ENCODE results near the gene SYNE1. TPM values are rescaled to one million over a fixed set of nuclear protein-coding genes. Genes with fewer than 3 reads are reported as not detected.

SYNE1 gene
- total RNA-seq, 1 experiment from 2014 or later = 3.0 TPM

DNA sequence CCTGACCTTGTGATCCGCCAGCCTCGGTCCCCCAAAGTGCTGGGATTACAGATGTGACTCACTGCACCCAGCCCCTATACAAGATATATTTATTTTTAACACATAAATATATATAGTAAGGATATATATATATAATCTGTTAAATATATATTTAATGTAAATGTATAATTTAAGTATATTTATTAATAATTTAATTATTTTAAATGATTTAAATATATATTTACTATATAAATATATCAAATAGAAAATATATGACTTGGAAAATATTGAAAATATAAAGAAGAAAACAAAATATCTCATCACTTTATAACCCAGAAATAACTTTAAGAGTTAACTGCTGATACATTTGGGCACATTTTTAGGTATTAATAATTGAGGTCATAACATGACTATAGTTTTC is 324.7 kb downstream of the SYNE1 start:
- Mint-ChIP-seq H3K27me3 (ENCODE audit: low read depth) (no peaks in the 10 kb centered on the region; the same call in 1 of the 2 replicates), H3K4me1 (peaks cover 6 to 7% of the 10 kb centered on the region in 2 experiments), H3K9me3 (no peaks in the 10 kb centered on the region), H3K4me3 (no peak overlapping the region), H3K27ac (no peak overlapping the region), H3K36me3 (ENCODE audit: insufficient read depth in 1 of 3, low read depth in 3 of 3) (no peaks in the 10 kb centered on the region)
- no peak overlapping the region for H4K5ac ChIP-seq (ENCODE audit: insufficient read length, low read depth, low read length)
- no peak overlapping the region for H2BK12ac ChIP-seq (ENCODE audit: insufficient read length, low read depth, low read length)
- no peak overlapping the region for H4K8ac ChIP-seq (replicated peaks; ENCODE audit: insufficient read length, low read depth, low read length)
- no peak overlapping the region for H3K23ac ChIP-seq (ENCODE audit: insufficient read length, low read depth, low read length)
- no peaks in the 10 kb centered on the region for H3K23me2 ChIP-seq (ENCODE audit: insufficient read length, low read depth, low read length, poor library complexity, severe bottlenecking)
- no peaks in the 10 kb centered on the region for H3K79me2 ChIP-seq (ENCODE audit: insufficient read depth, low read length)
- no peaks in the 10 kb centered on the region for H3K4me1 ChIP-seq (ENCODE audit: insufficient read depth, low read length)
- H4K20me1 ChIP-seq (ENCODE audit: control insufficient read depth, insufficient read depth, insufficient read length) = no peaks in the 10 kb centered on the region
- no peak for DNase-seq
- no peak overlapping the region for H3T11ph ChIP-seq (ENCODE audit: low read length)
- H3K18ac ChIP-seq (ENCODE audit: insufficient read length, low read depth, low read length) = no peak overlapping the region
- no peak overlapping the region for H3K14ac ChIP-seq (ENCODE audit: insufficient read depth, low read length)
- no peak overlapping the region for H3K27ac ChIP-seq (ENCODE audit: insufficient read length, low read depth, low read length)
- H2AK5ac ChIP-seq (ENCODE audit: insufficient read length, low read length) = no peak overlapping the region
- H2BK120ac ChIP-seq (ENCODE audit: low read depth, low read length, poor library complexity, severe bottlenecking) = no peak overlapping the region
- H3K56ac ChIP-seq (ENCODE audit: insufficient read length, low read depth, low read length) = no peak overlapping the region
- TF ChIP-seq, protein P1, sequence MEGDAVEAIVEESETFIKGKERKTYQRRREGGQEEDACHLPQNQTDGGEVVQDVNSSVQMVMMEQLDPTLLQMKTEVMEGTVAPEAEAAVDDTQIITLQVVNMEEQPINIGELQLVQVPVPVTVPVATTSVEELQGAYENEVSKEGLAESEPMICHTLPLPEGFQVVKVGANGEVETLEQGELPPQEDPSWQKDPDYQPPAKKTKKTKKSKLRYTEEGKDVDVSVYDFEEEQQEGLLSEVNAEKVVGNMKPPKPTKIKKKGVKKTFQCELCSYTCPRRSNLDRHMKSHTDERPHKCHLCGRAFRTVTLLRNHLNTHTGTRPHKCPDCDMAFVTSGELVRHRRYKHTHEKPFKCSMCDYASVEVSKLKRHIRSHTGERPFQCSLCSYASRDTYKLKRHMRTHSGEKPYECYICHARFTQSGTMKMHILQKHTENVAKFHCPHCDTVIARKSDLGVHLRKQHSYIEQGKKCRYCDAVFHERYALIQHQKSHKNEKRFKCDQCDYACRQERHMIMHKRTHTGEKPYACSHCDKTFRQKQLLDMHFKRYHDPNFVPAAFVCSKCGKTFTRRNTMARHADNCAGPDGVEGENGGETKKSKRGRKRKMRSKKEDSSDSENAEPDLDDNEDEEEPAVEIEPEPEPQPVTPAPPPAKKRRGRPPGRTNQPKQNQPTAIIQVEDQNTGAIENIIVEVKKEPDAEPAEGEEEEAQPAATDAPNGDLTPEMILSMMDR (conservative IDR thresholded peaks at IDR 0.05) = no peak
- H3K9me3 ChIP-seq (ENCODE audit: control insufficient read depth, low read depth, low read length) = no peaks in the 10 kb centered on the region
- no peak overlapping the region for H3K9ac ChIP-seq (ENCODE audit: extremely low read depth, insufficient read length, low read length)
- no peak overlapping the region for H4K91ac ChIP-seq (ENCODE audit: insufficient read length, low read depth, low read length)
- no peak overlapping the region for H2BK5ac ChIP-seq (ENCODE audit: insufficient read length, low read length)
- no peak overlapping the region for H2BK15ac ChIP-seq (ENCODE audit: low read depth, low read length)
- H3K4ac ChIP-seq (ENCODE audit: low read depth, low read length) = no peak overlapping the region
- H3K4me2 ChIP-seq (ENCODE audit: insufficient read depth, insufficient read length, low read length) = no peak overlapping the region
- H3K79me1 ChIP-seq (ENCODE audit: insufficient read depth, low read depth, low read length, poor library complexity, severe bottlenecking) = no peaks in the 10 kb centered on the region
- WGBS (ENCODE audit: extremely low coverage, insufficient read length, low lambda C conversion rate) = no CpG with 5 or more reads among the region's 2 CpGs
- H2AFZ ChIP-seq (ENCODE audit: low read length) = no peak overlapping the region
- no peaks in the 10 kb centered on the region for H3K27me3 ChIP-seq (ENCODE audit: insufficient read depth, low read length)
- H2BK20ac ChIP-seq (ENCODE audit: low read depth, low read length, poor library complexity, severe bottlenecking) = no peak overlapping the region
